Inferior parietal cortex (tissue), 1 donor: ENCODE results near the gene SDHAF1.
"Not testable (repeated sequence)": the region's sequence is repeated elsewhere in the genome, so short reads cannot be mapped to it uniquely, and the experiment has no call there.

Source experiments
- DNase-seq: peaks from one replicate; pipeline ENCODE4 v3.0.0-alpha.2; 2016; ENCODE audit errors: extremely low spot score

The SDHAF1 gene

GRCh38 chr19:35995048-35995993 is at the start of gene SDHAF1:
TSS of gene SDHAF1 (plus strand) at chr19:35995188. CDS start at chr19:35995275, 87 bp downstream.
- peak; percentile 98 for DNase-seq

GRCh38 chr19:35946203-35946602 is 48.8 kb upstream of the SDHAF1 start:
- no peak for DNase-seq

GRCh38 chr19:35949131-35949530 is 45.9 kb upstream of the SDHAF1 start:
- no peak for DNase-seq

- DNase-seq, result no peak
These were observed 38.9 kb upstream of the SDHAF1 start for GRCh38 chr19:35955881-35956634.

- DNase-seq, result not testable (repeated sequence)
These were observed 37.6 kb upstream of the SDHAF1 start for GRCh38 chr19:35957411-35957810.

- DNase-seq, result no peak
These were observed 36.3 kb upstream of the SDHAF1 start for GRCh38 chr19:35958660-35959039.

GRCh38 chr19:35959040-35959967 is 35.7 kb upstream of the SDHAF1 start:
- no peak for DNase-seq

- no peak for DNase-seq
These were observed 35.0 kb upstream of the SDHAF1 start for GRCh38 chr19:35959968-35960320.

GRCh38 chr19:35960432-35960972 is 34.5 kb upstream of the SDHAF1 start:
- no peak for DNase-seq

- DNase-seq, result no peak
These were observed 31.5 kb upstream of the SDHAF1 start for GRCh38 chr19:35963514-35963913.

GRCh38 chr19:35966771-35967170 is 28.2 kb upstream of the SDHAF1 start:
- DNase-seq, result no peak

GRCh38 chr19:35973487-35973886 is 21.5 kb upstream of the SDHAF1 start:
- DNase-seq, result no peak

GRCh38 chr19:35975608-35976214 is 19.3 kb upstream of the SDHAF1 start:
- no peak for DNase-seq

- no peak for DNase-seq
These were observed 17.4 kb upstream of the SDHAF1 start for GRCh38 chr19:35977446-35978222.

- no peak for DNase-seq
These were observed 16.7 kb upstream of the SDHAF1 start for GRCh38 chr19:35978271-35978670.

- DNase-seq, result no peak
These were observed 16.1 kb upstream of the SDHAF1 start for GRCh38 chr19:35978832-35979365.

GRCh38 chr19:35980997-35981396 is 14.0 kb upstream of the SDHAF1 start:
- not testable (repeated sequence) for DNase-seq

GRCh38 chr19:35983177-35983576 is 11.8 kb upstream of the SDHAF1 start:
- no peak for DNase-seq

- no peak for DNase-seq
These were observed 8.9 kb upstream of the SDHAF1 start for GRCh38 chr19:35986111-35986510.
